Epithelial cell of proximal tubule (primary cell): ENCODE measurements around the gene GRID1. TPM values are rescaled to one million over a fixed set of nuclear protein-coding genes. Genes with fewer than 3 reads are reported as not detected.

Experiments
- DNase-seq: peaks from one replicate; pipeline ENCODE4 v3.0.0-alpha.2; 2011; ENCODE audit warnings: low read depth
- H3K4me3 ChIP-seq: 2 replicates; pipeline ENCODE4 v1.5.1; 2011; ENCODE audit warnings: low read depth, mild to moderate bottlenecking, low read length
- total RNA-seq: library from RNA; depleted of rRNA; stranded (reverse); fragments of >200 nt; gene quantifications from 2 replicates; pipeline ENCODE4 v1.2.3, GENCODE V29; 2015
- TF ChIP-seq, protein P1 (sequence below): conservative IDR thresholded peaks from 2 replicates; pipeline ENCODE4 v1.5.1; 2012; ENCODE audit warnings: low read depth, mild to moderate bottlenecking, low read length

The GRID1 gene
- total RNA-seq, 1 donor from 2014 or later: 0.52 TPM

DNA sequence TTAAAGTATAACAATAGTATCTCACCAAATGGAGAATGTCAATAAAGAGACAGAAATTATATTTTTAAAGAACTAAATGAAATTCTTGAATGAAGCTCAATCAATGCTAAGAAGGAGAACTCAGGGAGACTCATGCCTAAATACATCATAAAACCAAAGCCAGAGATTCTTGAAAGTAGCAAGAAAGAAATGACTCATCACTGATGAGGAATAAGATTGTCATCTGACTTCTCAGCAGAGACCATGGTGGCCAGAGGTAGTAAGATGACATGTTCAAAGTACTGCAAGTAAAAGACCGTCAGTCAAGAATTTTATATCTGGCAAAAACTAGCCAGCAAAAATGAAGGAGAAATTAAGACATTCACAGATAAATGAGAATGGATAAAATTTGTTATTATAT, 399.0 kb downstream of the GRID1 start:
- DNase-seq: no peak
- TF ChIP-seq, protein P1, sequence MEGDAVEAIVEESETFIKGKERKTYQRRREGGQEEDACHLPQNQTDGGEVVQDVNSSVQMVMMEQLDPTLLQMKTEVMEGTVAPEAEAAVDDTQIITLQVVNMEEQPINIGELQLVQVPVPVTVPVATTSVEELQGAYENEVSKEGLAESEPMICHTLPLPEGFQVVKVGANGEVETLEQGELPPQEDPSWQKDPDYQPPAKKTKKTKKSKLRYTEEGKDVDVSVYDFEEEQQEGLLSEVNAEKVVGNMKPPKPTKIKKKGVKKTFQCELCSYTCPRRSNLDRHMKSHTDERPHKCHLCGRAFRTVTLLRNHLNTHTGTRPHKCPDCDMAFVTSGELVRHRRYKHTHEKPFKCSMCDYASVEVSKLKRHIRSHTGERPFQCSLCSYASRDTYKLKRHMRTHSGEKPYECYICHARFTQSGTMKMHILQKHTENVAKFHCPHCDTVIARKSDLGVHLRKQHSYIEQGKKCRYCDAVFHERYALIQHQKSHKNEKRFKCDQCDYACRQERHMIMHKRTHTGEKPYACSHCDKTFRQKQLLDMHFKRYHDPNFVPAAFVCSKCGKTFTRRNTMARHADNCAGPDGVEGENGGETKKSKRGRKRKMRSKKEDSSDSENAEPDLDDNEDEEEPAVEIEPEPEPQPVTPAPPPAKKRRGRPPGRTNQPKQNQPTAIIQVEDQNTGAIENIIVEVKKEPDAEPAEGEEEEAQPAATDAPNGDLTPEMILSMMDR: no peak
- no peak overlapping the region for H3K4me3 ChIP-seq

DNA sequence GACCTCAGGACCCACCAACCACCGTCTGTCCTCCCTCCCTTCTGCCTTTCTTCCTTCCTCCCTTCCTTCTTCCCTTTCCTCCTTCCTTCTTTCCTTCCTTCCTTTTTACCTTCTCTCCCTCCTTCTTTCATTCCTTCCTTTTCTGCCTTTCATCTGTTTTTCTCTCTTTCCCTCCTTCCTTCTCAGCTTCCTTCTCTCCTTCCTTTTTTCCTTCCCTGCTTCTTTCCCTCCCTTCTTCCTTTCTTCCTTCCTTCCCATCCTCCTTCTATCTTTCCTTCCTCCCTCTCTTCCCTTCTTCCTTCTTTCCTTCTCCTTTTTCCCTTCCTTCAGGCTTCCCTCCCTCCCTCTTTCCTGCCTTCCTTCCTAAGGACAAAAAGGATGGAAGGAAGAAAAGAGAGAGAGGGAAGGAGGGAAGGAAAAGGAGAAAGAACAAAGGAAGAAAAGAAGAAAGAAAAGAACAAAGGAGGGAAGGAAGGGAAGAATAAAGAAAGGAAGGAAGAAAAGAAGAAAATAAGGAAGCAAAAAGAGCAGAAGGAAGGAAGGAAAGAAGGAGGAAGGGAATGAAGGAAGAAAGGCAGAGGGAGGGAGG, 405.0 kb downstream of the GRID1 start:
- TF ChIP-seq, protein P1: no peak
- H3K4me3 ChIP-seq: no peak overlapping the region
- DNase-seq: no peak

DNA sequence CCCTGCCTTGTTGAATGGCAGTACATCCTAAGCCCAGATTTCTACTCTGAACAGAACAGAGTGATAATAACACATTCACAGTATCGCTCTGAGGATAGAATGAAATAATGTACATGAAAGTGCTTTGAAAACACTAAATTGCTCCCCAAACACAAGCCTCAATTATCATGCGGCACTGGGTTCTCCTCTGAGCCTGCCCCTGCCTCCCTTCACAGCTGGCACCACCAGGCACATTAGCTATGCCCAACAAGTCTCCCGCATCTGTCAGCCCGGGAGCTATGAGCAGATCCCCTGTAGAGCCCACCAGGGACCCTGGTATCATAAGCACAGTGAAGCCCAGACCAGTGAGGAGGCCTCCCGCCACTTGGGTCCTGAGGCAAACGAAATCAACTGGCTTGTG, 405.5 kb downstream of the GRID1 start:
- no peak overlapping the region for H3K4me3 ChIP-seq
- no peak for DNase-seq
- TF ChIP-seq, protein P1: no peak

DNA sequence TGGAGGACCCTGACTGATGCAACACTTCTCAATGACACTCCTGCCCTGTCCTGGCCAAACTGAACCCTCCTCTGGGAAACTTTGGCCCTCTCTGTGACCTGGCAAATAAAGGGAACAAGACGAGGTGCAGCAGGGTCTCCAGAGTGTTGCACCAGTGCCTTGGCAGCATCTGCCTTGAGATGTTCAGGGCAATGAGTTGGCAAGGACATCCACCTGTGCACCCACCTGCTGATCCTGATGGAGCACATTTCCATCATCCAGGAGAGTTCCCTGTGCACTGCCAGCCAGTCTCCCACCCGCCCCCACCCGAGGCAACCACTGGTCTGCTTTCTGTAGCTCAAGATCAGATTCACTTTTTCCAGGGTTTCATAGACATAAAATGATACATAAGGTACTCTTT, 407.4 kb downstream of the GRID1 start:
- no peak overlapping the region for H3K4me3 ChIP-seq
- TF ChIP-seq, protein P1: no peak
- DNase-seq: no peak

DNA sequence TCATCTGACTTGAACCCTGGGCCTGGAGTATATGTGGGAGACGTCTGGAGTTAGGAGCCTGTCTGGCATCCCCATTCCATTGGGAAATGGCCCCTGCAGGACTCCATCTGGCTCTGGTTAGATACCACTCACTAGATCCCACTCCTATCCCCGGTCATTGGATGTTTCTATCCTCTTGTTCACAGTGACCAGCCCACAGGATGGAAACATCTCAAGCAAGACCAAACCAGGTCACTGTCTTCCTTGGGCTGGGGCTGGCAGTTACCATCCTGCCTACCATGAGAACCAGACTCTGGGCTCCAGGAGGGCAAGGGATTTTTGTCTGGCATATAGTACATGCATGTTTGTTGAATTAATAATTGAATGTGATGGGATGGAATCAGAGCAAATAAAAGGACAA, 415.7 kb downstream of the GRID1 start:
- H3K4me3 ChIP-seq: no peak overlapping the region
- TF ChIP-seq, protein P1: no peak
- DNase-seq: no peak

DNA sequence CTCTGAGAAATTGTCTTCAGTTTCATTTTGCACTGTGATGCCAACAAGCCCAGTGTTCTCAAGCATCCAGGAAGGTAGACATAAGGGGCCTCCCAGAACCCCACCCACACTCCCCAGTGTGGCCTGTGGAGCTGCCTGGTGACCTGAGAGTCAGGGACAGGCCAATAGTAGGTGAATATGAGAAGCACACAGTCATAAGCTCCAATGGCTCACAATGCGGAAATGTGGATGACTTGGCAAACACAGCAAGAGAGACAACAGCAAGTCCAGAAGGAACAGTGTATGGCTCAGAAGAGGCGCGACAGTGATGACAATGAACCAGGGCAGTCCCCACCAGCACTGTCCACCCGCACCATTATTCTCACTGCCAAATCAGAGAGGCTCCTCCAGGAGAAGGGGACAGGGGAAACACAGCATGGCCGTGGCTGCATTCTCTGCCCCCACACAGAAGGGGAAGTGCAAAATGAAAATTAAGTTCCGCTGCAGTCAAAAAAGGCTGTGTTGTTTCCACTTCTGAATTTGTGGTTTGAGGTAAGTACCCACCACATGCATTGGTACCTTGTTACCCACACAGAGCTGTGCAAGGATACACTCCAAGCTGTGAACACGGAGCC, 419.8 kb downstream of the GRID1 start:
- TF ChIP-seq, protein P1: no peak
- no peak for DNase-seq
- H3K4me3 ChIP-seq: no peak overlapping the region

DNA sequence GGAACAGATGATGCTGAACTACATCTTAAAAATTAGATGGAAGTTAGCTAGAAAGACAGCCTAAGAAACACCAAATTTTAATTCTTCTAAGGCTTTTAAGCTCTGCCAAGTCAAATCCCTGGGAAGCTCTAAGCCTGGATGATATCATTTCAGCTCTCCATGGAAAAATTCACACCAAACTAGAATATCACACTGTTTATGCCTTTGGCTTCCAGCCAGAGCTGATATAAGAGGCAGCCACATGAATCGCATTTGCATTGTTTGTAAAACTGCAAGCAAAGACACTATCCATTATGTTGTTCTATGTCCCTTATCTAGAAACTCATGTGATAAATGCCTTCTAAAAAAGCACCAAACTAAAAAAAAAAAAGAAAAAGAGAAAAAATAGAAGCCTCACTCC, 430.4 kb downstream of the GRID1 start:
- TF ChIP-seq, protein P1: no peak
- DNase-seq: no peak

More for the DNA sequence above, 430.4 kb downstream of the GRID1 start:
- no peak overlapping the region for H3K4me3 ChIP-seq
